Neural cell (in vitro differentiated cells): ENCODE results near the gene ISL2. TPM values are rescaled to one million over a fixed set of nuclear protein-coding genes. Genes with fewer than 3 reads are reported as not detected.

Source experiments
- H2AFZ ChIP-seq: fragments of 200-600, 300-800 bp; sonication (generic), shearing (Covaris generic); 2 replicates; pipeline ENCODE4 v1.6.0; 2014; ENCODE audit warnings: low read depth, mild to moderate bottlenecking, antibody characterized with exemption, low read length, moderate library complexity
- H3F3A ChIP-seq: fragments of 200-600 bp; shearing (Covaris generic); 2 replicates; pipeline ENCODE4 v1.6.1; 2016; ENCODE audit warnings: mild to moderate bottlenecking, moderate library complexity, mixed read lengths, antibody characterized with exemption, low read length; ENCODE audit not compliant: insufficient read depth, poor library complexity, severe bottlenecking
- H3K27ac ChIP-seq: fragments of 200-600, 300-800 bp; sonication (generic), shearing (Covaris generic); 2 replicates; pipeline ENCODE4 v1.5.1; 2014; ENCODE audit warnings: mild to moderate bottlenecking, low read length, moderate library complexity
- H3K27me3 ChIP-seq: fragments of 300-800, 200-600 bp; sonication (generic), shearing (Covaris generic); 2 replicates; pipeline ENCODE4 v1.6.0; 2014; ENCODE audit warnings: mild to moderate bottlenecking, low read depth, low read length, moderate library complexity; ENCODE audit not compliant: insufficient read depth
- H3K36me3 ChIP-seq: fragments of 300-800, 200-600 bp; sonication (generic), shearing (Covaris generic); 2 replicates; pipeline ENCODE4 v1.5.1; 2014; ENCODE audit warnings: mild to moderate bottlenecking, antibody characterized with exemption, low read length, moderate library complexity; ENCODE audit not compliant: insufficient read depth
- H3K4me2 ChIP-seq: fragments of 300-800, 200-600 bp; sonication (generic), shearing (Covaris generic); 2 replicates; pipeline ENCODE4 v1.6.0; 2014; ENCODE audit warnings: mild to moderate bottlenecking, low read length
- H3K4me3 ChIP-seq: fragments of 300-800, 200-600 bp; sonication (generic), shearing (Covaris generic); 2 replicates; pipeline ENCODE4 v1.5.1; 2014; ENCODE audit warnings: mild to moderate bottlenecking, low read length, moderate library complexity
- H3K79me2 ChIP-seq: fragments of 200-600 bp; shearing (Covaris generic); replicated peaks from 2 replicates; pipeline ENCODE4 v1.6.0; 2014; ENCODE audit warnings: mild to moderate bottlenecking, low read length, moderate library complexity; ENCODE audit not compliant: insufficient read depth
- H3K9ac ChIP-seq: fragments of 300-800, 200-600 bp; sonication (generic), shearing (Covaris generic); 2 replicates; pipeline ENCODE4 v1.6.1; 2016; ENCODE audit warnings: mild to moderate bottlenecking, low read length, mixed read lengths
- H3K9me2 ChIP-seq: fragments of 200-600 bp; shearing (Covaris generic); 2 replicates; pipeline ENCODE4 v1.6.1; 2016; ENCODE audit warnings: mild to moderate bottlenecking, low read length, mixed read lengths; ENCODE audit not compliant: insufficient read depth
- H3K9me3 ChIP-seq: fragments of 200-600, 300-800 bp; sonication (generic), shearing (Covaris generic); 2 replicates; pipeline ENCODE4 v1.6.1; 2016; ENCODE audit warnings: mild to moderate bottlenecking, mixed run types, low read length, moderate library complexity, mixed read lengths
- H4K20me1 ChIP-seq: fragments of 200-600 bp; shearing (Covaris generic); 2 replicates; pipeline ENCODE4 v1.6.1; 2016; ENCODE audit warnings: mild to moderate bottlenecking, mixed run types; ENCODE audit not compliant: insufficient read depth
- CTCF ChIP-seq: fragments of 450-650 bp; IDR thresholded peaks from 2 replicates; pipeline ENCODE4 v1.5.1; 2014; ENCODE audit warnings: antibody characterized with exemption, mild to moderate bottlenecking, moderate library complexity; ENCODE audit not compliant: poor library complexity, severe bottlenecking
- EP300 ChIP-seq: fragments of 450-650 bp; conservative IDR thresholded peaks from 2 replicates; pipeline ENCODE4 v1.6.1; 2014; ENCODE audit warnings: antibody characterized with exemption, mild to moderate bottlenecking, moderate library complexity; ENCODE audit not compliant: poor library complexity, severe bottlenecking
- EZH2 ChIP-seq: fragments of 200-600, 300-800 bp; shearing (Covaris generic), sonication (generic); IDR thresholded peaks from 2 replicates; pipeline ENCODE4 v1.6.1; 2014; ENCODE audit warnings: antibody characterized with exemption, low read length, borderline replicate concordance, mild to moderate bottlenecking; ENCODE audit not compliant: insufficient read depth, poor library complexity, severe bottlenecking
- MXI1 ChIP-seq: fragments of 450-650 bp; conservative IDR thresholded peaks from 2 replicates; pipeline ENCODE4 v1.6.1; 2014; ENCODE audit warnings: antibody characterized with exemption, mild to moderate bottlenecking; ENCODE audit not compliant: poor library complexity, severe bottlenecking
- POLR2AphosphoS5 ChIP-seq: IDR thresholded peaks from 2 replicates; pipeline ENCODE4 v1.6.1; 2012
- RAD21 ChIP-seq: fragments of 450-650 bp; conservative IDR thresholded peaks from 2 replicates; pipeline ENCODE4 v1.6.1; 2014; ENCODE audit warnings: antibody characterized with exemption, mild to moderate bottlenecking, moderate library complexity
- REST ChIP-seq: IDR thresholded peaks from 2 replicates; pipeline ENCODE4 v1.6.1; 2012; ENCODE audit warnings: borderline replicate concordance
- SMC3 ChIP-seq: fragments of 450-650 bp; conservative IDR thresholded peaks from 2 replicates; pipeline ENCODE4 v1.6.1; 2014; ENCODE audit warnings: antibody characterized with exemption, mild to moderate bottlenecking, moderate library complexity; ENCODE audit not compliant: poor library complexity
- TAF1 ChIP-seq: IDR thresholded peaks from 2 replicates; pipeline ENCODE4 v1.6.1; 2012; ENCODE audit warnings: low read depth
- polyA plus RNA-seq: library from polyadenylated mRNA; depleted of rRNA; stranded (reverse); fragments of >200 nt; gene quantifications from 2 replicates; pipeline ENCODE4 v1.2.3, GENCODE V29; 2014

Gene ISL2
- polyA plus RNA-seq, 1 donor from 2014 or later: not detected

- no peak overlapping the region for H3K4me2 ChIP-seq
Observed at GRCh38 chr15:76344893-76345582, 8.5 kb downstream of the ISL2 start.

GRCh38 chr15:76345583-76345879 is 9.0 kb downstream of the ISL2 start:
- TF ChIP-seq POLR2AphosphoS5 (no peak), RAD21 (no peak)
- H2AFZ ChIP-seq: no peak overlapping the region

More at GRCh38 chr15:76344893-76345582, 8.5 kb downstream of the ISL2 start:
- H3K9me2 ChIP-seq: no peaks in the 10 kb centered on the region
- no peaks in the 10 kb centered on the region for H3K36me3 ChIP-seq
- H3K9ac ChIP-seq: no peak overlapping the region
- TF ChIP-seq POLR2AphosphoS5: no peak
- no peak for TF ChIP-seq EZH2
- no peak for TF ChIP-seq CTCF
- TF ChIP-seq EP300: no peak
- no peak for TF ChIP-seq TAF1
- no peak for TF ChIP-seq REST
- no peak for TF ChIP-seq MXI1
- TF ChIP-seq SMC3: no peak
- TF ChIP-seq RAD21: no peak
- H3F3A ChIP-seq: no peaks in the 10 kb centered on the region
- no peaks in the 10 kb centered on the region for H3K79me2 ChIP-seq
- no peak overlapping the region for H3K4me3 ChIP-seq
- H3K27me3 ChIP-seq: peaks cover 97% of the 10 kb centered on the region
- H3K9me3 ChIP-seq: no peaks in the 10 kb centered on the region
- no peak overlapping the region for H2AFZ ChIP-seq
- H4K20me1 ChIP-seq: no peaks in the 10 kb centered on the region
- no peak overlapping the region for H3K27ac ChIP-seq

More at GRCh38 chr15:76345583-76345879, 9.0 kb downstream of the ISL2 start:
- Histone ChIP-seq H3K4me2 (no peak overlapping the region), H3K4me3 (no peak overlapping the region), H4K20me1 (no peaks in the 10 kb centered on the region), H3K27me3 (peaks cover 92% of the 10 kb centered on the region), H3K27ac (no peak overlapping the region), H3K79me2 (no peaks in the 10 kb centered on the region), H3K9ac (no peak overlapping the region), H3F3A (no peaks in the 10 kb centered on the region), H3K36me3 (no peaks in the 10 kb centered on the region), H3K9me2 (no peaks in the 10 kb centered on the region), H3K9me3 (no peaks in the 10 kb centered on the region)
